ENCODE data around the gene EPG5.

The EPG5 gene

DNA sequence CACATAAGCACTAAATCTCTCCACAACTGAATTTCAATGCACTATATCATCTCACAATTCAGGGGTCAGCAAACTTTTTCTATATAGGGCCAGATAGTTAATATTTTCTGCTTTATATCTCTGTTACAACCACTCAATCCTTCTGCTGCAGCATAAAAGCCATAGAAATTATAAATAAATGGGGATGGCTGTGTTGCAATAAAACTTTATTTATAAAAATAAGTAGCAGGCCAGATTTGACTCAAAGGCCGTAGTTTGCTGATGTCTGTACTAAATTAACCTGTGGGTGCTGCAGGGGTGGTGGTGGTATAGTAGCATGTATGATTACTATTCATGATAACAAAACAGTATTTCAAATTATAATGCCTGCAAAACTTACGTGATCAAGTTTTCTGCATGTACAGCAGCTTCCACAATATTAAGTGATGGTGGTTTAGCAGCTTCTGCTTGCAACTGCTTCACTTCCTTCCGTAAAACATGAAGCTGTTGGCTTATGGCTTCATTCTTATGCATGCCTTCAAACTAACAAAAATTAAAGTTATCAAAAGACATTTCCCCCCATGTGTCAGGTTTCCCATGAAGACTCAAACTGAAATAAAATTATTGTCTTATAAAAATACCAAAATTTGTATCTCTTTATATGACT is 77.6 kb downstream of the EPG5 start:
- H4K8ac ChIP-seq (ENCODE audit: low read depth, low read length), result no peak overlapping the region
- no peak overlapping the region for H3K27ac ChIP-seq (replicated peaks; ENCODE audit: low read length)
- H4K91ac ChIP-seq (ENCODE audit: low read depth, low read length, poor library complexity), result no peak overlapping the region
- no peak overlapping the region for H2BK120ac ChIP-seq (ENCODE audit: low read depth, low read length)
- no peak overlapping the region for H2AK5ac ChIP-seq (ENCODE audit: low read depth, low read length)
- H3K9ac ChIP-seq (ENCODE audit: low read depth, low read length, poor library complexity), result no peak overlapping the region
- H3K4ac ChIP-seq (ENCODE audit: low read length), result no peak overlapping the region
- H3K4me3 ChIP-seq (ENCODE audit: low read length in 2 of 2), result no peak overlapping the region
- no peaks in the 10 kb centered on the region for H3K9me3 ChIP-seq (replicated peaks in 1 of 2; ENCODE audit: control insufficient read depth in 2 of 2, insufficient read depth in 1 of 2, low read depth in 1 of 2, low read length in 2 of 2)
- WGBS, 2 donors (ENCODE audit: extremely low coverage in 2 of 2, insufficient read length in 2 of 2, insufficient replicate concordance in 1 of 2), result no CpG with 5 or more reads among the region's 3 CpGs
- no peak for DNase-seq (ENCODE audit: low spot score)
- H2BK15ac ChIP-seq (ENCODE audit: low read length), result no peak overlapping the region
- no peak overlapping the region for H3K4me2 ChIP-seq (ENCODE audit: insufficient read depth, low read length, poor library complexity, severe bottlenecking)
- H3K14ac ChIP-seq (ENCODE audit: low read length), result no peak overlapping the region
- no peaks in the 10 kb centered on the region for H3K4me1 ChIP-seq (ENCODE audit: control insufficient read depth in 2 of 2, insufficient read depth in 1 of 2, low read depth in 1 of 2, low read length in 2 of 2)
- H2BK12ac ChIP-seq (ENCODE audit: low read length), result no peak overlapping the region
- H3K23ac ChIP-seq (ENCODE audit: low read depth, low read length, poor library complexity), result no peak overlapping the region
- peaks cover 2 to 42% of the 10 kb centered on the region in 2 donors for H3K36me3 ChIP-seq (replicated peaks in 1 of 2; ENCODE audit: control insufficient read depth in 2 of 2, insufficient read depth in 2 of 2, low read length in 2 of 2)
- H3K79me1 ChIP-seq (ENCODE audit: low read depth, low read length), result no peaks in the 10 kb centered on the region
- no peak overlapping the region for H3K18ac ChIP-seq (ENCODE audit: low read length)
- H2AFZ ChIP-seq (ENCODE audit: low read length), result no peak overlapping the region
- H3K27me3 ChIP-seq (ENCODE audit: control insufficient read depth in 3 of 3, insufficient read depth in 3 of 3, low read depth in 1 of 3, low read length in 3 of 3), result no peaks in the 10 kb centered on the region
- no peak overlapping the region for H2BK5ac ChIP-seq (ENCODE audit: low read length)

DNA sequence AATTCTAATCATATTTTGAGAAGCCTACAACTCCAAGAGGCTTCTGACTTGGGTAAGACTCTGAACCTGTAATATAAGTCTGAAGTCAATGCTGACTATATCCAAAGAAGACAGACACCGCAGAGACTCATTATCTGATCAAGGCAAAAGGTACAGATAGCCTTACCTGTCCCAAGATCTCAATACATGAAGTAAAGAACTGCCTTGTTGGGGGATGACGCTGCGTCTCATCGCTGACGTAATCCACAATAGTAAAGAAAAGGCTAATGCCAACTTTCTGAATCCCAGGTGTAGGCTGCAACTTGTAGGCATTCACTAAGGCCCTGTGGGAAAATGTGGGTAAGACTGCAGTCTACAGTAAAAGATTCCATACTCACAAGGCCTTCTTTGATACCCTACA is 79.5 kb downstream of the EPG5 start:
- no peak overlapping the region for H2BK5ac ChIP-seq (ENCODE audit: low read length)
- no peak overlapping the region for H3K4me2 ChIP-seq (ENCODE audit: insufficient read depth, low read length, poor library complexity, severe bottlenecking)
- no peak overlapping the region for H2AK5ac ChIP-seq (ENCODE audit: low read depth, low read length)
- H3K9ac ChIP-seq (ENCODE audit: low read depth, low read length, poor library complexity), result no peak overlapping the region
- no peak overlapping the region for H4K91ac ChIP-seq (ENCODE audit: low read depth, low read length, poor library complexity)
- H3K27ac ChIP-seq (replicated peaks; ENCODE audit: low read length), result no peak overlapping the region
- no peak overlapping the region for H2BK120ac ChIP-seq (ENCODE audit: low read depth, low read length)
- H3K4me3 ChIP-seq (ENCODE audit: low read length in 2 of 2), result no peak overlapping the region
- H3K18ac ChIP-seq (ENCODE audit: low read length), result no peak overlapping the region
- H3K4me1 ChIP-seq (ENCODE audit: control insufficient read depth in 2 of 2, insufficient read depth in 1 of 2, low read depth in 1 of 2, low read length in 2 of 2), result no peaks in the 10 kb centered on the region
- H3K14ac ChIP-seq (ENCODE audit: low read length), result no peak overlapping the region
- no peak overlapping the region for H2BK15ac ChIP-seq (ENCODE audit: low read length)
- H3K36me3 ChIP-seq (replicated peaks in 1 of 2; ENCODE audit: control insufficient read depth in 2 of 2, insufficient read depth in 2 of 2, low read length in 2 of 2), result peaks cover 4 to 50% of the 10 kb centered on the region in 2 donors
- no peaks in the 10 kb centered on the region for H3K9me3 ChIP-seq (replicated peaks in 1 of 2; ENCODE audit: control insufficient read depth in 2 of 2, insufficient read depth in 1 of 2, low read depth in 1 of 2, low read length in 2 of 2)
- no peak overlapping the region for H4K8ac ChIP-seq (ENCODE audit: low read depth, low read length)
- no peaks in the 10 kb centered on the region for H3K79me1 ChIP-seq (ENCODE audit: low read depth, low read length)
- H3K4ac ChIP-seq (ENCODE audit: low read length), result no peak overlapping the region
- no peak overlapping the region for H3K23ac ChIP-seq (ENCODE audit: low read depth, low read length, poor library complexity)
- DNase-seq (ENCODE audit: low spot score), result no peak
- no peaks in the 10 kb centered on the region for H3K27me3 ChIP-seq (ENCODE audit: control insufficient read depth in 3 of 3, insufficient read depth in 3 of 3, low read depth in 1 of 3, low read length in 3 of 3)
- no peak overlapping the region for H2AFZ ChIP-seq (ENCODE audit: low read length)
- WGBS, 2 donors (ENCODE audit: extremely low coverage in 2 of 2, insufficient read length in 2 of 2, insufficient replicate concordance in 1 of 2), result no CpG with 5 or more reads among the region's 5 CpGs
- H2BK12ac ChIP-seq (ENCODE audit: low read length), result no peak overlapping the region

DNA sequence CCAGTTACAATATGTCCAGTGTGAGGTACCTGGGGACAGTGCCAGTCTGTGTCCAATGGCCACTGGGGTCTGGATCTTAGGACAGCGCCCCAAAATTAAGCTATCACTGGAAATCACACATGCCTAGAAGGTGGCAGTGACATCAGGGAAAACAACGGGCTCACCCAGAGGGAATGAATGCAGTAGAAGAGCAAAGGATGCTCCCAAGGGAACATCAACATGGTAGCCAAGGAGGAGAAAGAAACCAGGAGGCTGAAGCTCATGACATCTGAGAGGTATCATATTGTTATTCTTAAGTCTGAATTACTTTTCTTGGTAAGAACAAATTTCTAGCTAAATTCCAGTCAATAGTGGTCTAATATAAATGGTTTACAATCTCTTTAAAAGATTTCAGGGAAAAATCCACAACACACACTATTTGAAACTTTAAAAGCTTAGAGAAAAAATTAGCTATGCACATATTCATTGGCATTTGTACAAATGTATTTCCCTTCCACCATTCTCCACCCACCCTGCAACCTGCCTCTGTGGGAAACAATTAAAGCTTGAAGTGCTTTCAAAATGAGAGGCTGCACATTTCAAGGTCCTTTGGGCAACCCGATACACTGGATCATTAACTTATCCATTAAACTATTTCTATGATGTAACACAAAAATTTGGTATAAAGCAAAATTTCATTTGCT is 86.1 kb downstream of the EPG5 start:
- H2BK15ac ChIP-seq (ENCODE audit: low read length), result no peak overlapping the region
- H3K27ac ChIP-seq (replicated peaks; ENCODE audit: low read length), result no peak overlapping the region
- no peak overlapping the region for H3K14ac ChIP-seq (ENCODE audit: low read length)
- H3K23ac ChIP-seq (ENCODE audit: low read depth, low read length, poor library complexity), result no peak overlapping the region
- WGBS, 2 donors (ENCODE audit: extremely low coverage in 2 of 2, insufficient read length in 2 of 2, insufficient replicate concordance in 1 of 2), result no CpG with 5 or more reads among the region's 3 CpGs
- no peak overlapping the region for H3K4me2 ChIP-seq (ENCODE audit: insufficient read depth, low read length, poor library complexity, severe bottlenecking)
- H3K4ac ChIP-seq (ENCODE audit: low read length), result no peak overlapping the region
- H3K9ac ChIP-seq (ENCODE audit: low read depth, low read length, poor library complexity), result no peak overlapping the region
- H3K18ac ChIP-seq (ENCODE audit: low read length), result no peak overlapping the region
- no peak overlapping the region for H2BK5ac ChIP-seq (ENCODE audit: low read length)
- H2BK12ac ChIP-seq (ENCODE audit: low read length), result no peak overlapping the region
- H3K36me3 ChIP-seq (replicated peaks in 1 of 2; ENCODE audit: control insufficient read depth in 2 of 2, insufficient read depth in 2 of 2, low read length in 2 of 2), result peaks cover 5 to 69% of the 10 kb centered on the region in 2 donors
- DNase-seq (ENCODE audit: low spot score), result no peak
- H2BK120ac ChIP-seq (ENCODE audit: low read depth, low read length), result no peak overlapping the region
- no peaks in the 10 kb centered on the region for H3K79me1 ChIP-seq (ENCODE audit: low read depth, low read length)
- peaks cover 0 to 5% of the 10 kb centered on the region in 2 donors for H3K9me3 ChIP-seq (replicated peaks in 1 of 2; ENCODE audit: control insufficient read depth in 2 of 2, insufficient read depth in 1 of 2, low read depth in 1 of 2, low read length in 2 of 2)
- H3K27me3 ChIP-seq (ENCODE audit: control insufficient read depth in 3 of 3, insufficient read depth in 3 of 3, low read depth in 1 of 3, low read length in 3 of 3), result no peaks in the 10 kb centered on the region
- no peak overlapping the region for H4K91ac ChIP-seq (ENCODE audit: low read depth, low read length, poor library complexity)
- H3K4me3 ChIP-seq (ENCODE audit: low read length in 2 of 2), result no peak overlapping the region
- H3K4me1 ChIP-seq (ENCODE audit: control insufficient read depth in 2 of 2, insufficient read depth in 1 of 2, low read depth in 1 of 2, low read length in 2 of 2), result no peaks in the 10 kb centered on the region
- H2AFZ ChIP-seq (ENCODE audit: low read length), result no peak overlapping the region
- no peak overlapping the region for H4K8ac ChIP-seq (ENCODE audit: low read depth, low read length)
- no peak overlapping the region for H2AK5ac ChIP-seq (ENCODE audit: low read depth, low read length)

DNA sequence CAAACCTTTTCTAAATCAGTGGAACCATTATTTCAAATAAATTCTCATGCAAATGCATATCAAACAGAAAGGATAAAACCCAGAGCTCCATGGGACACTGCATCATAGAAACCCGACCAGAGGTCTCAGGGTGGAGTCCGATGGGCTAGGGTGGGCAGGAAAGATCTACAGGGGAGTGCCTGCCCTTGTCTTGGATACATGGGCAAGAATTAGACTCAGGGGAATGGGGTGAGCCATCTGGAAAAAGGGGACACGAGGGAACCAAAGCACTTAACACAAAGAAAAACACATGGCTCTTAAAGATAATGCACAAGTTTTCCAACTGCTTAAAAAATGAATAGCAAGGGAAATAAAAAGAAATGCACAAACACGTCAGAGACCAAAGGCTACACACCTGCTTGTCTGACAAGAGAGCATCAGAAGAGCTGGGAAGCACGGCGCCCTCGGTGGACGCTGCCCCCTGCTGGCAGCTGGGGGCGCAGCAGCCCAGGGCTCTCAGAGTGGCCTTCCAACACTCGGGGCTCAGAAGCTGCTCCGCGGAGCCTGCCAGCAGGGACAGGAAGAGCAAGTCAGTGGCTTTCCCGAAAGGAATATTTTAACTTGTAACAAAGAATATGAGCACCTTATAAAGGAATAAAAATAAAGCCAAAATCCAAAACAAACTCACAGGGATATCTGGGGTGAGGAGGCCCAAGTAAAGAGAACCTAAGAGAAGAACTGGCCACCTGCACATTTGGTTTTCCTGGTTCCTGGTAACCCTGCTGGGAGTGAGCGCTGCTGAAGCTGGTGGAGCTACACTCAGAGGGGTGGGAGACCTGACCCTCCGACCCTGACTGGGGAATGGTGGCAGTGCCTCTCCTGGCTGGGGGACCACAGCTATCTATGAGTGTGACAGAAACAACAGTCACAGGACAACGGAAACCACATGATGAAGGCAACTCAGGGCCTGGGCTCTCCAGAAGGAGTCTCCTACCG is 87.2 kb downstream of the EPG5 start:
- H4K91ac ChIP-seq (ENCODE audit: low read depth, low read length, poor library complexity), result no peak overlapping the region
- no peaks in the 10 kb centered on the region for H3K4me1 ChIP-seq (ENCODE audit: control insufficient read depth in 2 of 2, insufficient read depth in 1 of 2, low read depth in 1 of 2, low read length in 2 of 2)
- H2BK120ac ChIP-seq (ENCODE audit: low read depth, low read length), result no peak overlapping the region
- H3K23ac ChIP-seq (ENCODE audit: low read depth, low read length, poor library complexity), result no peak overlapping the region
- no peak overlapping the region for H3K4ac ChIP-seq (ENCODE audit: low read length)
- peaks cover 5 to 78% of the 10 kb centered on the region in 2 donors for H3K36me3 ChIP-seq (replicated peaks in 1 of 2; ENCODE audit: control insufficient read depth in 2 of 2, insufficient read depth in 2 of 2, low read length in 2 of 2)
- H2AFZ ChIP-seq (ENCODE audit: low read length), result no peak overlapping the region
- no peak overlapping the region for H3K4me2 ChIP-seq (ENCODE audit: insufficient read depth, low read length, poor library complexity, severe bottlenecking)
- no peak overlapping the region for H3K14ac ChIP-seq (ENCODE audit: low read length)
- H3K4me3 ChIP-seq (ENCODE audit: low read length in 2 of 2), result no peak overlapping the region
- no peak overlapping the region for H3K18ac ChIP-seq (ENCODE audit: low read length)
- no CpG with 5 or more reads among the region's 17 CpGs for WGBS, 2 donors (ENCODE audit: extremely low coverage in 2 of 2, insufficient read length in 2 of 2, insufficient replicate concordance in 1 of 2)
- no peak overlapping the region for H3K27ac ChIP-seq (replicated peaks; ENCODE audit: low read length)
- H3K9ac ChIP-seq (ENCODE audit: low read depth, low read length, poor library complexity), result no peak overlapping the region
- H4K8ac ChIP-seq (ENCODE audit: low read depth, low read length), result no peak overlapping the region
- no peaks in the 10 kb centered on the region for H3K79me1 ChIP-seq (ENCODE audit: low read depth, low read length)
- H2BK5ac ChIP-seq (ENCODE audit: low read length), result no peak overlapping the region
- H3K27me3 ChIP-seq (ENCODE audit: control insufficient read depth in 3 of 3, insufficient read depth in 3 of 3, low read depth in 1 of 3, low read length in 3 of 3), result no peaks in the 10 kb centered on the region
- peaks cover 0 to 10% of the 10 kb centered on the region in 2 donors for H3K9me3 ChIP-seq (replicated peaks in 1 of 2; ENCODE audit: control insufficient read depth in 2 of 2, insufficient read depth in 1 of 2, low read depth in 1 of 2, low read length in 2 of 2)
- no peak overlapping the region for H2BK15ac ChIP-seq (ENCODE audit: low read length)
- DNase-seq (ENCODE audit: low spot score), result peak; percentile 59
- no peak overlapping the region for H2BK12ac ChIP-seq (ENCODE audit: low read length)
- no peak overlapping the region for H2AK5ac ChIP-seq (ENCODE audit: low read depth, low read length)
